ENCODE measurements around the gene RGS10.

RGS10 gene

GRCh38 chr10:119543814-119544642 is 1.5 kb upstream of the RGS10 start:
- Histone ChIP-seq H3K27ac (ENCODE audit: extremely low read depth, low read depth, low read length) (no peak overlapping the region; the same call in 1 of the 2 replicates), H3K4me3 (ENCODE audit: low read depth, low read length) (no peak overlapping the region), H3K4me1 (ENCODE audit: control insufficient read depth, insufficient read depth, low read length) (peaks cover 3% of the 10 kb centered on the region; the same call in 1 of the 2 replicates), H3K9me3 (ENCODE audit: control insufficient read depth, insufficient read depth, low read depth, low read length) (no peaks in the 10 kb centered on the region), H3K36me3 (ENCODE audit: control insufficient read depth in 2 of 2, insufficient read depth in 1 of 2, low read length in 2 of 2) (no peaks in the 10 kb centered on the region)
- ChIA-PET CTCF (interaction anchor here (0.6 to 1.3 kb wide), 13 partner anchors 13 to 1248 kb away, joined by 3 to 6 read pairs (median 4); no protein-coding TSS in a partner anchor), POLR2A (interaction anchor here (1.6 to 2.4 kb wide), 4 partner anchors 14 to 27 kb away, joined by 3 to 9 read pairs (median 8); no protein-coding TSS in a partner anchor)
- TF ChIP-seq ZBTB48 (tag by site-specific recombination; IDR thresholded peaks at IDR 0.05) (no peak; the same call in 1 of the 2 replicates), MYNN (tag by site-specific recombination; IDR thresholded peaks at IDR 0.05; ENCODE audit: borderline replicate concordance) (peak; percentile 30; the same call in 1 of the 2 replicates), ZNF549 (tag by site-specific recombination; IDR thresholded peaks at IDR 0.05) (no peak), ZFHX2 (tag by site-specific recombination; conservative IDR thresholded peaks at IDR 0.05) (no peak), ZNF664 (tag by site-specific recombination; IDR thresholded peaks at IDR 0.05) (peak; percentile 16; the same call in 1 of the 2 replicates), ZNF558 (tag by site-specific recombination; IDR thresholded peaks at IDR 0.05) (peak; percentile 39; the same call in 1 of the 2 replicates), ZNF585B (tag by site-specific recombination; IDR thresholded peaks at IDR 0.05) (no peak), MZF1 (tag by site-specific recombination; IDR thresholded peaks at IDR 0.05; ENCODE audit: borderline replicate concordance) (peak; percentile 79; the same call in 1 of the 2 replicates), PRDM4 (tag by site-specific recombination; IDR thresholded peaks at IDR 0.05) (peak; percentile 85), PRDM6 (tag by site-specific recombination; IDR thresholded peaks at IDR 0.05) (peak; percentile 97), ZBTB1 (tag by site-specific recombination; IDR thresholded peaks at IDR 0.05) (0 out of 2 replicates have a peak, but pooled peaks have one; percentile 14), PRDM1 (tag by site-specific recombination; IDR thresholded peaks at IDR 0.05) (peak; percentile 97), ZNF133 (tag by site-specific recombination; IDR thresholded peaks at IDR 0.05) (no peak), KLF17 (tag by site-specific recombination; IDR thresholded peaks at IDR 0.05) (0 out of 2 replicates have a peak, but pooled peaks have one; percentile 23), ZNF639 (tag by site-specific recombination; IDR thresholded peaks at IDR 0.05) (peak; percentile 72), PBX3 (CRISPR knock-in tag; IDR thresholded peaks at IDR 0.05) (no peak), BCL6B (tag by site-specific recombination; IDR thresholded peaks at IDR 0.05) (no peak), ZFP69B (tag by site-specific recombination; IDR thresholded peaks at IDR 0.05) (no peak), ZNF426 (tag by site-specific recombination; IDR thresholded peaks at IDR 0.05) (no peak), ZBTB21 (tag by site-specific recombination; IDR thresholded peaks at IDR 0.05) (no peak), KLF9 (tag by site-specific recombination; IDR thresholded peaks at IDR 0.05; ENCODE audit: low read depth) (no peak), ZNF266 (tag by site-specific recombination; IDR thresholded peaks at IDR 0.05; ENCODE audit: low read depth) (no peak), ZNF366 (tag by site-specific recombination; conservative IDR thresholded peaks at IDR 0.05) (peak; percentile 55), ZNF837 (tag by site-specific recombination; IDR thresholded peaks at IDR 0.05) (peak; percentile 75; the same call in 1 of the 2 replicates)

All from HEK293 (cell line).